GM21423 (cell line): ENCODE measurements around the gene ARHGEF12.

ENCODE experiments used
- ATAC-seq: cut with Tn5 transposase; IDR thresholded peaks from one replicate; pipeline ENCODE4 v1.9.1; 2021; ENCODE audit warnings: mild to moderate bottlenecking, moderate library complexity; ENCODE audit not compliant: unreplicated experiment

Gene ARHGEF12, protein sequence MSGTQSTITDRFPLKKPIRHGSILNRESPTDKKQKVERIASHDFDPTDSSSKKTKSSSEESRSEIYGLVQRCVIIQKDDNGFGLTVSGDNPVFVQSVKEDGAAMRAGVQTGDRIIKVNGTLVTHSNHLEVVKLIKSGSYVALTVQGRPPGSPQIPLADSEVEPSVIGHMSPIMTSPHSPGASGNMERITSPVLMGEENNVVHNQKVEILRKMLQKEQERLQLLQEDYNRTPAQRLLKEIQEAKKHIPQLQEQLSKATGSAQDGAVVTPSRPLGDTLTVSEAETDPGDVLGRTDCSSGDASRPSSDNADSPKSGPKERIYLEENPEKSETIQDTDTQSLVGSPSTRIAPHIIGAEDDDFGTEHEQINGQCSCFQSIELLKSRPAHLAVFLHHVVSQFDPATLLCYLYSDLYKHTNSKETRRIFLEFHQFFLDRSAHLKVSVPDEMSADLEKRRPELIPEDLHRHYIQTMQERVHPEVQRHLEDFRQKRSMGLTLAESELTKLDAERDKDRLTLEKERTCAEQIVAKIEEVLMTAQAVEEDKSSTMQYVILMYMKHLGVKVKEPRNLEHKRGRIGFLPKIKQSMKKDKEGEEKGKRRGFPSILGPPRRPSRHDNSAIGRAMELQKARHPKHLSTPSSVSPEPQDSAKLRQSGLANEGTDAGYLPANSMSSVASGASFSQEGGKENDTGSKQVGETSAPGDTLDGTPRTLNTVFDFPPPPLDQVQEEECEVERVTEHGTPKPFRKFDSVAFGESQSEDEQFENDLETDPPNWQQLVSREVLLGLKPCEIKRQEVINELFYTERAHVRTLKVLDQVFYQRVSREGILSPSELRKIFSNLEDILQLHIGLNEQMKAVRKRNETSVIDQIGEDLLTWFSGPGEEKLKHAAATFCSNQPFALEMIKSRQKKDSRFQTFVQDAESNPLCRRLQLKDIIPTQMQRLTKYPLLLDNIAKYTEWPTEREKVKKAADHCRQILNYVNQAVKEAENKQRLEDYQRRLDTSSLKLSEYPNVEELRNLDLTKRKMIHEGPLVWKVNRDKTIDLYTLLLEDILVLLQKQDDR (N-terminal part only)

DNA sequence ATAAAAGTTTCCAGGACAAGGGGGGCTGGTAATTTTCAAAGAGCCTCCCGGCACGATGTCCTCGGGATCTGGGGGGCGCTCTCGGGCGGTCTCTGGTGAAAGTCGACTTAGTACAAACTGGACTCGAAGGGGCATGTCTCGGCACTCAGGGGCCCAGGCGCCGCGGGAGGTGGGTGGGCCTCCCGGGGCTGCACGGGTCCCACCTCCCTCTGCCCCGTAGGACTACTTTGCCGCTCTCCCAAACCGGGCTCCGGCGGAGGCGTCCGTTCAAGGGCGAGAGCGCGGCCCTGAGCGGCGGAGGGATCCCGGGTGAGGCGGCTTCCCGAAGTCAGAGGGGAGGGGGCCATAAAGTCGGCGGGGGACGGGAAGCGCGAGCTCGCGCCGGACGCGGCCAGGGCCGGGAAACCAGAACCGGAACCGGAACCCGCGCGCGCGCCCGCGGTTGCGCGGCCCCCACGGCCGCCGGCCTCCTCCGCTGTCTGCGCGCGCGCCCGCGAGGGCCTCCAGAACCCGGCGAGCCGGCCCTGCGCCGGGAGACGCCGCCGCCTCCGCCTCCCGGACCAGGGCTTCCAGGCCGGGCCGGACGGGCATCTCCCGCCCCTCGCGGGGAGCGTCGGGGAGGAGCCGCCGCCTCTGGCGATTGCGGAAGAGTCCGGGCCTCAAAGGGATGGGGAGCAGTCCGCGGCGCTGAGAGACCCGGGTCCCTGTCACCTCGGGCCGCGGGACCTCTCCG lies at the start of gene ARHGEF12:
Gene ARHGEF12 (plus strand): TSS at position 506 of the 733 bp plus-strand sequence. CDS start 831 bp downstream, outside the sequence.
- ATAC-seq, result peak; percentile 54

DNA sequence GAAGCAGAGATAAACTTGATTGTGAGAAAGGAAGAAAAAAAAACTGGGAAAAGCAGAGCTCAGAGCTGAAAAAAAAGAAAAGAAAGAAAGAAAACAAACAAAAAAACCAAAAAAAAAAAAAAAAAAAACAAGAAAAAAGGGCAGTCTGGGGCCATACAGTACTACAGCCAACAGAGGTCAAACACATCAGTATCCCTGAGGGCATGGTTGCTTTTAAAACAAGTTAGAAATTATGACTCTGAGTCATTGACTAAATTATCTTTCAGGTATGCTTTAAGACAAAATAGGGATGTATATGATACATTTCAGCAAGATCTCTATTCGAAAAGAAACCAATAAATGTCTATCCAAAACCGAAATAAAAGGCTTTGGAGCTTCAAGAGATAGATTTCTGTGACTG lies 48.2 kb upstream of the ARHGEF12 start:
- no peak for ATAC-seq

DNA sequence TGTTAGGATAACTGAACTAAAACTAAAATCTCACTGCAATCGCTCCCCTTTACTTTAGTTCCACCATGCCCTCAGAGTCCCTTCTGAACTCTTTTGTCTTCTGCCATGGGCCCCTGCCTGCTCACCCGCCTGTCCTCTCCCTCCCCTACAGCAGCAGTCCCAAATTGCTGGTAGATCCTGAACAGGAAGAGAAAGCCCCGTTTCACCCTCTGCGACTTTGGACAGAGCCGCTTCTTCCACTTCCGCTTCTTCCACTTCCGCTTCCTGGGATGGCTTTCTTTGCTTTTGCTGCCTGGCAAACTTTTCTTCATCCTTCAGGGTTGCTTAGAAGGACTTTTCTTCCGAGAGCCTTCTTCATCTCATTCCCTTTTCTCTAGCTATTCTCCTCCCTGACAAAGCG lies 46.8 kb upstream of the ARHGEF12 start:
- no peak for ATAC-seq

DNA sequence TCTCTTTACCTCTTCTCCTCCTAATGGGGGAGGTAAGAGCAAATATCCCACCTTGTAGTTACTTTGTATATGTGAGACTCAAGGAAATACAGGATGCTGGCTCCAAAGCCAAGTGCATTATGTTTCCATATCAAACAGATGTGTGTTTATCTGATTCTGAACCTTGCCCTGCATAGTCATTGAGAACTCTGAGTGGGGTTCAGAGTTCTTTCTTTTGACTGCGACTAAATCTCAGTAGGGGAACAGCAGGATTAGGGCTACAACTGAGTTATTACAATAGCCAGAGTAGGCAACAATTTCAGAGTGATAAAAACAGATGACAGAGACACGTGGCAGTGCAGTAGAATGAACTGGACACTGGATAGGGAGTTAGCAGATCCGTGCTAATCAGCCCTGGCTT lies 45.3 kb upstream of the ARHGEF12 start:
- ATAC-seq, result no peak

DNA sequence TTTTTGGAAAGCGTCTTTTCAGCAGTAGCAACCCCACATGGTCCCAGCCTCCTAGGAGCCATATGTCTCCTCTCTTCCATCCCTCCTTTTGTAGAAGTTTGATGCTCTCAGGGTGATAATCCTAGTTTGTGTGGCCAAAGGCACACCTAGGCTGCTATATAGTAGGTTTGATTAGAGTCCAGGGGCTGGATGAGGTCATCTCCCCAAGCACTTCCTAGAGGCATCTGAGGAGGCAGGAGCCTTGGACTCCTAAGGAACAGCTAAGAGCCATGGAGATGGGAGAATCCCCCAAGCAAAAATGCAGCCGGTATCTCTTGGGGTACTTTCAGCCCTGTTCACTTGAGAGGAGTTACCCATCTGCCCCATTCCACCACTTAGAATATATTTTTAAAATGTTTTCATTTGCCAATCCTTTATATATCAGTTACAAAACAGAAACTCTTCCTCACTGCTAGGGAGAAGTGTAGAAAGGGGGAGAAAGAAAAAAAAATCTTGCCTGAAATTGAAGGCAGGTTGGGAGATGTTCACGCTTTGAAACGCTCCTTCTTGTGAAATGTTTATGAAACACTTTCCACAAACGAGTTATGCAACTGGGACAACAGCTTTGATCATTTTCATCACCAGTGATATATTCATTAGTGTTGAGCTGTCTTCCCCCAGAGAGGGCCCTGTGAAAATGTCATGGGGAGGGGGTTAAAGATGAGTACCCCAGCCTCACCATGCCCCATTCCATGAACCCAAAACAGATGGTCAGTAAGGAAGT lies 43.0 kb upstream of the ARHGEF12 start:
- ATAC-seq, result no peak

DNA sequence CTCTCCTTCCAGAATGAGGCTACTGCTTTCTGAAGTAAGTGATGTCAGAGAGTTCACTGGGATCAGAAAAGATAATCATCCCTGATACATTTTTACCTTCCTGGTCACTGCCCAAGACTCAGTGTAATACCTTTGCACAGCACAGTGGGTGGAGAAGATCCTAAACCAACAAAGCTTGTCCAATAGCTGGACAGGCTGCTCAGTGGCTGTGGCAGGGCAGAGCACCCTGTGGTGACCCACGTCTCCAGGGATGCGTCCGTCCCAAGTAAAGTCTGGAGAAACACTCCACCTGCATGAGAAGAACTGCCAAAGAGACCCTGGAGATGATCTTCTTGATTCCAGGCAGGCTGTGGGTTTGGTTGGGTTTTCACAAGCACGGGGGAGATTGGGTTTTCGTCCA lies 42.1 kb upstream of the ARHGEF12 start:
- ATAC-seq, result no peak

DNA sequence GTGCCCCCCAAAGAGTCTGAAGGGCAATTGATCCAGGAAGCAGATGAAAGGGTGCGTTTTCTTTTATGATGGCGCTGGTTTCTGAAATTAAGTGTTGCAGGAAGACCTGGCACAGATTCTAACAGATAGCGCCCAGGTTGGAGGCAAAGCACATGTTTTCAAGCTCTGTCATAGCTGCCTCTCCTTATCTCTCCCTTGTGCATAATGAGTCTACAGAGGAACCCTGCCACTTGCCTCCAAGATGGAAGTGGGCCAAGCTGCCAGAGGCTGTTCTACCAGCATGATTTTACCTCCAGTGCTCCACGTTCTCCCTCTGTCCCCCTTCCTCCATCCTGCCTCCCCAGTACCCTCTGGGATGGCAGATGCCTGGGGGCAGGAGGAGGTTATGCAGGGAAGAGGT lies 41.1 kb upstream of the ARHGEF12 start:
- no peak for ATAC-seq

DNA sequence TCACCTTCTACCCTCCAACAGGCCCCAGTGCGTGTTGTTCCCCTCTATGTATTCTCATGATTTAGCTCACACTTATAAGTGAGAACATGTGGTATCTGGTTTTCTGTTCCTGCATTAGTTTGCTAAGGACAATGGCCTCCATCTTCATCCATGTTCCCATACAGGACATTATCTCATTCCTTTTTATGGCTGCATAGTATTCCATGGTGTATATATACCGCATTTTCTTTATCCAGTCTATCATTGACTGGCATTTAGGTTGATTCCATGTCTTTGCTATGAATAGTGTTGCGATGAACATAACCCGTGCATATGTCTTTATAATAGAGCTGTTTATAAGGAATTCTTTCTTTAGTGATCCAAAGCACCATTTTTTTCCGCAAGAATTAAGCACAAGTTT lies 39.7 kb upstream of the ARHGEF12 start:
- no peak for ATAC-seq

DNA sequence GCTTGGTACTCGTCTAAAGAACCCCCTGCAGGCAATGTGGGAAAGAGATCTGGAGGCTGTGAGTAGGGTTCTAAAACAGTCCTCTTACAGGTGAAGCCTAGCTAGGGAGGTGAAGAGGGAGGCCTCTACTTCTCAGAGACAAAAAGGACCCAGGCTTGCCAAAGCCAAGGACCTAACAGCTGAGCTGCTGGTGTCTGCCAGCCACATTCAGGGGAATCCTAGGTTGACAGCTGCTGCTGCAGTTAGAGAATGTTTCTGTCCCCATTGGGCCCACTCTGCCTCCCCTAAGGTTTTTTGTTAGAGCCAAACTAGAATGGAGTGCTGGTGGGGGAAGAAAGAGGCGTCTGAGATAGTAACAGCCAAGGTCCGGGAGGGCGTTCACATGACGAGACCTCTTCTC lies 37.8 kb upstream of the ARHGEF12 start:
- no peak for ATAC-seq

DNA sequence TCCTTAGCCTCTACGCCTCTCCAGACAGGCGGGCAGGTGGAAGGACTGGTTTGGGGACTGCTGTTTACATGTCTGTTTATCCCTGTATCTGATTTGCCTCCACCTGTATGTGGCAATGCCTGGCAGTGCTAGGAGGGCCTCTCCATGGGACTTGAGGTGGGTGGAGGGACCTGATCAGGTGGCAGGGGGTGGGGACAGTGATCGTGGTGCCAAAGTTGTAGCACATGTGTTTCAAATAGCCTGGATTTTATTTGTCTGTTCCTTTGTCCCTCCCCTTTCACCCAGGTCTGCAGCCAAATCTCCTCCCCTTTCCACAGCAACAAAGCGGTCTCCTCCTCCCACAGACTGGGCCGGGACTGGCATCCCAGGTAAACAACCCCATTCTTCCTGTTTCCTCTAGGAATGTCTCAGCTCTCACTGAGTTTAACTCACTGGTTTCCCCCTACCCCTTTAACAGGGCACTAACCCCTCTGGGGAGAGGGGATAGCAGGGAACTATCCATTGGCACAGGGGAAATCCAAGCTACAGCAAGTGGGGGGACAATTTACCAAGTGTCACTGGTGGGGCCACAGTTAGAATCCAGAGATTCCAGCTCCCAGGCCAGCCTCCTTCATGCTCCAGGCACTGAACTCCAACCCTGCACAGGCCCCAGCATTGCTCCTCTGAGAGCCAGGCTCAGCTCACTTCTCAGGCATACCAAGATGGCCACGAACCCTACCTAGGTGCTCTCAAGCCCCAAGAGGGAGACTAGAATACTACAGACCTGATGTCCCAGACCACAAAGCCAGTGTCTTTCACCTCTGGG lies 34.0 kb upstream of the ARHGEF12 start:
- ATAC-seq, result no peak

DNA sequence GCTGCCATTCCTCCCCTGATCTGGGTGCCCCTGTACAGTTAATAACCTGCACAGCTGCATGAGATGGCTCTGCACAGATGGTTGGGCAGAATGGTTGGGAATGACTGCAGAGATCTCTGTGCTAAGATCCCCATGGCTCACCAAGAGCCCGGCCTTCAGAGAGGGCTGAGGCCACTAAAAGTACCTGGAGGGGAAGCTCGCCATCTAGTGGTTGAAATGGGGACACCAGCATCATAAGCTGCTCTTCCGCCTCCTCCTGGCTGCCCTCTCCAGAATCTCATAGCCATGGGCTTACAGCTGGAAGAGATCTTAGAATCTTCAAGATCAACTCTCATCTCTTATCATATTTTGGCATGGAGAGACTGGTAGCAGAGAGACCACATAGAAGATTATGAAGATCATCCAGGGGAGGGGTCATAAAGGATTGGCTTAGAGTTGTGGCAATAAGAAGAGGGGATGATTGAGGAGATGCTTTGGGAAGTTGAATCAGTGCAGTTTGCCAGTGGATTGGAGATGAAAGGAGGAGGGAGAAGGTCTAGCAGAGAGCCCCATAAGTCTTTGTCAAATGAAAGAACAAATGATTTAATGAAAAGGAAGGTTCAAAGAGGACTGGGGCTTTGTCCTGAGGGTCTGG lies 33.1 kb upstream of the ARHGEF12 start:
- peak; percentile 73 for ATAC-seq

DNA sequence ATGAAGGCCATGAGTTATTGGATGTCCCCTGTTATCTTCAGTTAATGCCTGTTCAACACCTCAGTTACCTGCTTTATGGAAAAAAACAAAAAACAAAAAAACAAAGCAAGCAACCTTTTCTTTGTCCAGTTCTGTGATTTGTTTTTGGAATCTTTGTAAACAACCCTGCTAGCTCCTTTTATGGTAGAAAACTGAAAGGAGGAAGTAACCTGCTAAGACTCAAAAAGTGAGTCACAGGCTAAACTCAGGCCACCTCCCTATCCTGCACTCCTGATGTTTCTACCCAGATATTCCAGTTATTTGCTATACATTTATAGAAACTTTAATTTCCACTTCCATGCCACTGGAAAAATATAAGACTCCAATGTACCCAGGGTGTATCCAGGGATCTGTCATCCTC lies 31.7 kb upstream of the ARHGEF12 start:
- ATAC-seq, result no peak

DNA sequence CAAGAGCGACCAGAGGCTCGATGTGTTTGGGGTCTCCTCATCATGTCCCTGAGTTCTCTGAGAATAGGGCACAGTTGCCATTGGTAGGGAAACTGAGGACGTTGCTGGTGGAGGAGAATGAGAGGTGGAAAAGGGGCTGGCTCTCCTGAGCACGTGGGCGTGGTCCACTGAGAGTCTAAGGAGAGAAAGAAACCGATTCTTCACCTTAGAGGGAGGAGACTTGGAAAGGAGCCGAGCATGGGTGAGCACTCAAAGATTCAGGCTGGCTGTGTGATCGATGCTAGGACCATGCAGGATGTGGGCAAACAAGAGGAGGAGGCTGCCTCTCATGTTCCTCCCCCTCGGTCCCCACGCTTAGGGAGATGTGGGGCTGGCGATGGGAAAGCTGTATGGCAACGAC lies 30.9 kb upstream of the ARHGEF12 start:
- no peak for ATAC-seq

DNA sequence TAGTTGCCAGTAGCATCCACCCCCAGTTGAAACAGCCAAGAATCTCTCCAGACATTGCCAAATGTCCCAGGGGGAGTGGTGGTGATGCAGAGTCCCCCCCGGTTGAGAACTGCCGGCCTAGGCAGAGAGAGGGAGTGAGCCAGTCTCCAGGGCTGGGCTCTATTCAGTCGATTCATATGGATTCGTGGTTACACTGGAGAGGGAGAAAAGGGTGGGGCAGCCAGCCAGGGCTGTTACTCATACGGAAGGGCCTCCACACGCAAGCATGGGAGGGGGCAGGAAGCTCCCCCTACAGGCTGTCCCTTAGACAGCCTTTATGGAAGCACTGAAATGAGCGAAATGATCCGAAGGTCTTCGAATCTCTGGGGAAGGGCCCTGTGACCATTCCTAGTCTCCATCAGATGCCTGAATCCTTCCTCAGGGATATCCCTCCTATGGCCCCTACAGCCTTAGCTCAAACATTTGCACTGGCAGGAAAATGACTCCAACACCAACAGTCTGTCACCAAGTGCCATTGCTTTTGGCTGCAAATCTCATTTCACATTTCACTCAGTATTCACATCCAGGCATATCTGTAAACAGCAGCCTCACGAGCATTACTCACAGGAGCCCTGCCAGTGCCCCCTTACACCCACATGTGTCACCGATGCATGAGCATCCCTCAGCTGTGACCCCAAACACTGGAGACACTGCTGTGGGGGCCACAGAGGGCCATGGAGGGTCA lies 29.5 kb upstream of the ARHGEF12 start:
- no peak for ATAC-seq

DNA sequence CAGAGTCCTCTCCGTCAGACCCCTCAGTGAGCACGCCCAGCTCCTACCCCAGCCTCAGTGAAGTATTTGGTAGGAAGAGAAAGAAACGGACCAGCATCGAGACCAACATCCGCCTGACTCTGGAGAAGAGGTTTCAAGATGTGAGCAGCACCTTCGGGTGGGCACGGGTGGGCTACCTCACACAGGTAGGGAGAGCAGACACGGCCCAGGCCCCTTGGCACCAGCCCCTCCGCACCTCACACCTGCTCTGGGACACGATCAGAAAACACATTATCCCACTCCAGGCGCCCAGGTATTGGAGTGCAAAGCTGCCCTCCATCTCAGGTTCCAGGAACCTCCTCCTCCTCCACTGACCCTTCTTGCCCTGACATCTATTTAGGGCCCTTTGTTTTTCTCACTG lies 28.7 kb upstream of the ARHGEF12 start:
- no peak for ATAC-seq

DNA sequence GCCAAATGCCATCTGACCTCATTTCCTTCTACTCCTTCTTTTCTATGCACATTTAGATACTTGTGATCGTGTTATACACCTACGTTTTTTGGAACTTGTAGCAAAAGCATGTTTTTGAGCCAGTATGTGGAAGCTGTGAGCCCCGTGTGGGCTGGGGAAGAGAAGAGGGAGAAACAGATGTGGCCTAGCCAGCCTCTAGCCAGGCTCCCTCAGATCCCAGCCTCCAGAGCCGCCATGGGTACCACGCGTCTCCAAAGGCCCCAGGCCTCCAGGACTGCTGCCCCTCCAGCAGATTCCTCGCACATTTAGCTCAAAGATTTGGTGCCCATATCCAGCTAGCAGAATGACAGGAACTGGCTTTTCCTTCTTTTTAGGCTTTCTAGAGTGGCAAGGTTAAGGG lies 28.1 kb upstream of the ARHGEF12 start:
- ATAC-seq, result no peak

DNA sequence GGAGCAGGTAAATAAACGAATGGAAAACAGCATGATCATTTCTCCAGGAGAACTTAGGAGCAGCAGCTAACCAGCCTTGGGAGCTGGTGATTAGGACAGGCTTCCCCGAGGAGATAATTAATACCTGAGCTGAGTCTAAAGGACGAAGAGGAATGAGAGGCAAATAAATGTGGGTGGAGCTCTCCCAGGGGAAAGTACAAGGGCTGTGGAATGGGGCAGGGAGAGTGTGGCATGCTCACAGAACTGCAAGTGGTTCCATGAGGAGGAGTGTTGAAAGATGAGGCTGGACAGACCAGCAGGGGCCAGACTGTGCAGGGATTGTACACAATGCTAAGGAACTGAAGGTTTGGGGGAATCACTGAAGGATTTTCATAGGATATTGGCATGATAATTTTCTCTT lies 25.3 kb upstream of the ARHGEF12 start:
- no peak for ATAC-seq

DNA sequence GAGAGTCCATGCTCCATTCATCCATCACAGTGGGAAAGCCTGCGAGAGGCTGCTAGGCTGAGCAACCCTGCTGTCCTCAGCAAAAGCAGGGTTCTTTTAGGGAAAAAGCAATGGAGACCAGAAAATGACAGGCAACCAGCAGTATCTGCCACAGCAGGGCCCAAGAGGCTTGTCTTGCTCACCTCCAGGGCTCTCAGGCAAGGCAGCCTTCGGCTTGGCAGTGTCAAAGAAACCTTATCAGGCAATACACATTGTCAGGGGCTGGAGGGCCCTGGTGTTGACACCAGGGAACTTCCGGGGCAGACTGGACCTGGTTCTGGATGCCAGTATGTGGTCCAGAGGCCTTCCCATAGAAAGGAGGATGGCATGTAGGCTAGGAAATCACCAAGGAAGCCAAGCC lies 21.4 kb upstream of the ARHGEF12 start:
- no peak for ATAC-seq
